GM19035 (cell line): ENCODE results near the gene IFI27L2.

Experiments used
- ATAC-seq: cut with Tn5 transposase; IDR thresholded peaks from one replicate; pipeline ENCODE4 v1.9.1; 2021; ENCODE audit not compliant: unreplicated experiment

Gene IFI27L2

GRCh38 chr14:94124582-94125377 lies 4.6 kb downstream of the IFI27L2 start:
- ATAC-seq = no peak

- no peak for ATAC-seq
These were observed 5.5 kb downstream of the IFI27L2 start for GRCh38 chr14:94123868-94124267.

GRCh38 chr14:94123296-94123695 lies 6.1 kb downstream of the IFI27L2 start:
- ATAC-seq = no peak

DNA sequence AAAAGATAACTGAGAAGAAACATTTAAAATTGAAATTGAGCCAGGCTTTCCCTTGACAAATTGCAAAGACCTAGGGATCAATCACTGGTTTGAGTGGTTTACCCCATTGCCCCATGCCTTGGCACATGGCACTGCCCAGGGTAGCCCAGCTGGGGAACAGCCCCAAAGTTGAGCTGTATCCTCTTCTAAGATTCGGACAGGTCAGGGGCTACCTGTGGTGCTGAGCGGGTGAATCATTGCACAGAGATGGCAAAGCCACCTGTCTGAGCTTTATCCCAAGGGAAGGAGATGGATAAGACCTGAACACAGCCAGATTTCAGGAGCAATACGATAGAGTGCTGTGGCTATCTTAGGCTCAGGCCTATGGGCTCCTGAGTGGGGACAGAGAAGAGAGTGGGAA lies 7.0 kb downstream of the IFI27L2 start:
- no peak for ATAC-seq

- no peak for ATAC-seq
These were observed 7.9 kb downstream of the IFI27L2 start for GRCh38 chr14:94121485-94121884.

- ATAC-seq = no peak
These were observed 8.6 kb downstream of the IFI27L2 start for GRCh38 chr14:94120667-94121340.

DNA sequence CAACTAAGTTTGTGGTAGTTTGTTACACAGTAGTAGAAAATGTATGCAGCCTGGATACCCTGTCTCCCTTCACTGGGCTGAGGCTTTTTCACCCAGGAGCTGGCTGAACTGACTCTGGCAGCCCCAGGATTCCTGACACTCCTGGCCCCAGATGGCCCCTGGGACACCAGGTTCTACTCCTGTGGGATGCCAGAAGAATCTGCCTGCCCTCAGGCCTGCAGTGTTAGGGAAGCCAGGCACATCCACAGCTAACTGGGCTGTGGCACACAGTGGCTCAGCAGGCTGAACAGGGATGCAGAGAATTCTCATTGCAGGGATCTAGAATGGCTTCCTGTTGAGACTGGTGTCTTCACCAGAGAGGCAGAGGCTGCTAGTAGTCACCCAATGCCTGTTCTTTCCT lies 10.3 kb downstream of the IFI27L2 start:
- no peak for ATAC-seq

GRCh38 chr14:94117856-94118255 lies 11.5 kb downstream of the IFI27L2 start:
- no peak for ATAC-seq

GRCh38 chr14:94116701-94117100 lies 12.7 kb downstream of the IFI27L2 start:
- ATAC-seq = no peak

GRCh38 chr14:94115631-94116030 lies 13.8 kb downstream of the IFI27L2 start:
- no peak for ATAC-seq

DNA sequence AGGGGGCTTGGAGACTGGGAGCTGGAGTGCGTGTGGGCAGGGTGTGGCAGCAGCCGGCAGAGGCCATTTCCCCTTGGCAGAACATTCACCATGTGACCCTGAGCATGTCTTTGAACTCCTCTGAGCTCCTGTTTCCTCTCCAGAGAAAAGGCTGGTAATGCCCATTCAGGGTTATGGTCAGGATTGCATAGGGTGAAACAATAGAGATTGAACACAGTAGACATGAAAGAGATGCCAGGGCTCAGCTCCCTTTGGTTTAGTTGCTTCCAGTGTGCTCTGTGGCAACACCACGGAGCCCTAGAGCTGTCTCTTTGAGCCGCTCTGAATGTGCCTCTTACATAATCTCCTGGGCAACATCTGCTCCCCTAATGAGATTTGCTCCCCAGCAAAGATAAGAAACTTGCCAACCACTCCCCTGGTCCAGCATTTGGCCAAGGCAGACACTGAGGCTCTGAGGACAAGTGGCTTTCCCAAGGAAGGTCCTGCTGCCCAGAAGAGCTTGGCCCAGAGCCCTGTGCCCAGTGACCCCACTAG lies 14.3 kb downstream of the IFI27L2 start:
- ATAC-seq = no peak

GRCh38 chr14:94114589-94115057 lies 14.8 kb downstream of the IFI27L2 start:
- ATAC-seq = no peak

- no peak for ATAC-seq
These were observed 15.4 kb downstream of the IFI27L2 start for GRCh38 chr14:94113908-94114588.

- no peak for ATAC-seq
These were observed 15.9 kb downstream of the IFI27L2 start for GRCh38 chr14:94113490-94113889.

DNA sequence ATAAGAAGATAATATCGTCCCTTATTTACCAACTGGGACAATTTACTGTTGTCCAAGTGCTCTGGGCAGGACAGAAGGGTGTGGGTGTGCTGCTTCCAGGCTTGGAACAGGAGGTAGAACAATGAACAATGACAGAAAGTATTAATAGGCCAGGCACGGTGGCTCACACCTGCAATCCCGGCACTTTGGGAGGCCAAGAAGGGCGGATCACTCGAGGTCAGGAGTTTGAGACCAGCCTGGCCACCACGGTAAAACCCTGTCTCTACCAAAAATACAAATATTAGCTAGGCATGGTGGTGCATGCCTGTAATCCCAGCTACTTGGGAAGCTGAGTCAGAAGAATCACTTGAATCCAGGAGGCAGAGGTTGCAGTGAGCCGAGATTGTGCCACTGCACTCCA lies 16.3 kb downstream of the IFI27L2 start:
- no peak for ATAC-seq

DNA sequence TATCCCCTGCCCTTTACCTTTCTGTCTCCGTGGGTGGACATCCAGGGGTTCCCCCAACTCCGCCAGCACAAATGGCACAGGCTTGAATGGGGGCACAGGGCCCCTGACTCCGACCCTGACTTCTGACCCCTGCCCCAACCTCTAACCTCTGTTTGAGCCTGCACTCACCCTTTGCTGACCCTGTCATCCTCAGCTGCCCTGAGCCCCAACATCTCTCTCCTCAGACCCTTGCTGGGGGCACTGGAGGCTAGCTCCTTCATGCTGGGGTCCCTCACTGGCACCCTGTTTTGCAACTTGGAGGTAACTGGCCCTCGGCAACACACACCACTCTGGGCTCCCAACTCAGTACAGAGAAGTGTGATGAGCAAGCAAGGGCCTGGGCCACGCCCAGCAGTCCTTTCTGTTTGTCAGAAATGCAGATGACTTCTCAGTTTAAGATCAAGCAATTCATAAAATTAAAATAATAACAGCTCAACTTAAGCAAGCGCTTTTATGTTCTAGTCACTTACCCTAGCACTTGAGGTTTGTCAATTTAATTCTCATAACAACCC lies 16.8 kb downstream of the IFI27L2 start:
- no peak for ATAC-seq

- no peak for ATAC-seq
These were observed 17.9 kb downstream of the IFI27L2 start for GRCh38 chr14:94111276-94112095.

DNA sequence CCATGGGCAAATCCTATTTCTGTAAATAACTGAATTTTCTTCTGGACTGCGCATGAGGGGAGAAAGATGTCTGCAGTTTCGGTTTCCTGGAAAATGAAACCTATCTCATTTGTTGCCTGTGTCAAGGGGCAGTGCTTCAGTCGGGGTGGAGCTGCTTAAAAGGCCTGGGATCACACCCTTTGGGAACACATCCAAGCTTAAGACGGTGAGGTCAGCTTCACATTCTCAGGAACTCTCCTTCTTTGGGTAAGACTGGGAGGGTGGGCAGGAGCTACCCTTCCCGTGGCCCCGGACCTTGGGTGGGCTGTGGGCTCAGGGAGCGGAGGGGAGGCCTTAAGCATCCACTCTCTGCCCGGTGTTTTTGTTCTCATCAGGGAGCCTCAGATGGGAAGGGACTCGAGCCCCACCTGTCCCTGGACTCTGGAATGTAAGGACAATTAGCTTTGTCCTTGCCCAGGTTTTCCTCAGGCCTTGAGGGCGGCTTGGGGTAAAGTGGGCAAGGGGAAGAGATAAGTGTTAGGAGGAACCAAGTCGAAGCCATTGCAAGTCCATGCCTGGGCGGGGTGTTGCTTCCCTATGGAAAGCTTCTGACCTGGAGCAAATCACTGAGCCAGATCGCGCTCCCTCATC lies 18.7 kb downstream of the IFI27L2 start, which contains the start of gene IFI27:
TSS of gene IFI27 (plus strand) at position 185 of the 630 bp plus-strand sequence.
- no peak for ATAC-seq

DNA sequence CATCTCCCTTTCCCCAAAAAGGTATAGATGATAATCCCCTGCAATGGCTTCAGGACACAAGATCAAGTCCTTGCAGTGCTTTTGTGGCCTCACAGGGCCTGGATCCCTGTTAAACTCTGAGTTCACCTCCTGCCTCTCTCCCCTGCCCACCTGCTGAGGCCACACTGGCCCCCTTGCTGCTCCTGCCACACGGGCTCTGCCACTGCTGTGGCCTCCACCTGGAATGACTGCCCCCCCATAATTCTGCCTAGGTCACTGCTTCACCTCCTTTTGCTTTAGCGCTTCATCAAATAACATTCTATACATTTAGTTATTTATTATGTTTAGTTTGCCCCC lies 19.5 kb downstream of the IFI27L2 start:
- no peak for ATAC-seq

GRCh38 chr14:94104731-94105130 lies 24.7 kb downstream of the IFI27L2 start:
- ATAC-seq = no peak
